PC-9 (cell line): ENCODE measurements around the gene SLC25A45. TPM values are rescaled to one million over a fixed set of nuclear protein-coding genes. Genes with fewer than 3 reads are reported as not detected.

Experiments
- BruUV-seq: library from RNA; stranded (reverse); fragments of 400-500 nt; replicated peaks from 2 replicates; lab custom pipeline; 2021; lab: Mats Ljungman, UMichigan
- CTCF ChIA-PET: fragments of 300-600 bp; sonication (Branson Sonifier 250); formaldehyde crosslinking; loops from one replicate; lab custom pipeline; 2022; ENCODE audit warnings: antibody characterized with exemption; lab: Charles Lee
- POLR2A ChIA-PET: fragments of 300-600 bp; sonication (Branson Sonifier 250); formaldehyde crosslinking; loops from one replicate; lab custom pipeline; 2022; ENCODE audit warnings: antibody characterized with exemption; ENCODE audit not compliant: unreplicated experiment; lab: Charles Lee
- DNase-seq, 2 experiments: peaks; one replicate each; pipeline versions ENCODE4 v3.0.0 to v3.0.0-alpha.2; 2015 to 2022; ENCODE audit warnings: mixed read lengths in 1 of 2
- H2AFZ ChIP-seq: fragments of 200-600 bp; sonication (generic); 2 replicates; pipeline ENCODE4 v1.8.1; 2017; ENCODE audit warnings: antibody characterized with exemption
- H3F3A ChIP-seq: fragments of 200-600 bp; sonication (generic); 2 replicates; pipeline ENCODE4 v1.8.1; 2017; ENCODE audit warnings: antibody characterized with exemption, mild to moderate bottlenecking, low read depth; ENCODE audit not compliant: insufficient read depth
- H3K27ac ChIP-seq: fragments of 200-600 bp; sonication (generic); 2 replicates; pipeline ENCODE4 v1.6.1; 2016; ENCODE audit warnings: mixed run types
- H3K27me3 ChIP-seq: fragments of 200-600 bp; sonication (generic); 2 replicates; pipeline ENCODE4 v1.6.1; 2016; ENCODE audit warnings: low read depth, mixed run types; ENCODE audit not compliant: insufficient read depth
- H3K36me3 ChIP-seq: fragments of 200-600 bp; sonication (generic); 2 replicates; pipeline ENCODE4 v1.6.1; 2016; ENCODE audit warnings: low read depth, mixed run types
- H3K4me1 ChIP-seq: fragments of 200-600 bp; sonication (generic); replicated peaks from 2 replicates; pipeline ENCODE4 v1.6.1; 2016; ENCODE audit warnings: mixed run types; ENCODE audit not compliant: insufficient read depth
- H3K4me2 ChIP-seq: fragments of 200-600 bp; sonication (generic); 2 replicates; pipeline ENCODE4 v1.6.1; 2017; ENCODE audit warnings: mixed run types
- H3K4me3 ChIP-seq: fragments of 200-600 bp; sonication (generic); 2 replicates; pipeline ENCODE4 v1.6.1; 2016; ENCODE audit warnings: mixed run types
- H3K79me2 ChIP-seq: fragments of 200-600 bp; sonication (generic); 2 replicates; pipeline ENCODE4 v1.6.1; 2017; ENCODE audit warnings: low read depth, mixed run types
- H3K9me2 ChIP-seq: fragments of 200-600 bp; sonication (generic); 2 replicates; pipeline ENCODE4 v1.8.1; 2017; ENCODE audit warnings: mild to moderate bottlenecking; ENCODE audit not compliant: insufficient read depth
- H3K9me3 ChIP-seq: fragments of 200-600 bp; sonication (generic); 2 replicates; pipeline ENCODE4 v1.8.1; 2016; ENCODE audit warnings: low read depth; ENCODE audit not compliant: insufficient read depth
- H4K20me1 ChIP-seq: fragments of 200-600 bp; sonication (generic); 2 replicates; pipeline ENCODE4 v1.8.1; 2017; ENCODE audit not compliant: insufficient read depth
- EZH2 ChIP-seq: fragments of 200-600 bp; sonication (generic); IDR thresholded peaks from 2 replicates; pipeline ENCODE4 v1.8.0; 2017; ENCODE audit warnings: antibody characterized with exemption, low read depth
- intact Hi-C: fragments of 100-400 bp; cut with micrococcal nuclease; formaldehyde crosslinking; loops from one replicate; pipeline ENCODE4 v1.10.0; 2022; ENCODE audit not compliant: unreplicated experiment
- total RNA-seq: library from RNA; stranded (reverse); gene quantifications from 2 replicates; pipeline ENCODE4 v1.2.3, GENCODE V29; 2021
- TF ChIP-seq, protein P1 (sequence below): fragments of 200-600 bp; sonication (generic); conservative IDR thresholded peaks from 2 replicates; pipeline ENCODE4 v1.6.1; 2017; ENCODE audit warnings: mixed run types, antibody characterized with exemption, mild to moderate bottlenecking, moderate library complexity

The SLC25A45 gene
- total RNA-seq, 1 experiment from 2014 or later, result 9.8 TPM

DNA sequence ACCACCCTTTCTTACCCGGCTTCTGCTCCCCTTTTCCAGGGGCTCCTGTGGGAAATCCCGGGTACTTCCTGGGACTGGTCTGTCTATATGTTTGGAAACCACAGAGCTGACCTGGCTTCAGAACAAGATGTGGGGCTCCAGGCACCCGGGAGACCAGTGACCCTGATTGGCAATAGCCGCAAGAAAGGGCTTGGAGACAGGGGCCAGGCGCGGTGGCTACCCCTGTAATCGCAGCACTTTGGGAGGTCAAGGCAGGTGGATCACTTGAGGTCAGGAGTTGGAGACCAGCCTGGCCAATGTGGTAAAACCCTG is 37.0 kb upstream of the SLC25A45 start:
- ChIA-PET POLR2A (interaction anchor here (0.6 to 3.2 kb wide), 17 partner anchors 17 to 481 kb away, joined by 3 to 97 read pairs (median 6); no protein-coding TSS in a partner anchor), CTCF (interaction anchor here (0.8 to 1.7 kb wide), 2 partner anchors 74 to 195 kb away, joined by 3 to 4 read pairs; no protein-coding TSS in a partner anchor)
- Histone ChIP-seq H3K36me3 (peaks cover 14% of the 10 kb centered on the region), H3F3A (peaks cover 65% of the 10 kb centered on the region), H3K4me2 (peak overlapping the region; percentile 99), H3K79me2 (peaks cover 53% of the 10 kb centered on the region), H2AFZ (no peak overlapping the region), H3K4me1 (peaks cover 57% of the 10 kb centered on the region), H3K9me3 (no peaks in the 10 kb centered on the region), H3K4me3 (peak overlapping the region; percentile 59), H4K20me1 (peaks cover 17% of the 10 kb centered on the region), H3K27me3 (no peaks in the 10 kb centered on the region), H3K27ac (peak overlapping the region; percentile 100), H3K9me2 (no peaks in the 10 kb centered on the region)
- intact Hi-C loops, result loop anchor here (2.0 to 5.0 kb wide), 2 partner anchors 13 to 142 kb away; no protein-coding TSS in a partner anchor
- BruUV-seq, result TSS peak; percentile 54
- TF ChIP-seq EZH2, result no peak
- TF ChIP-seq, protein P1, sequence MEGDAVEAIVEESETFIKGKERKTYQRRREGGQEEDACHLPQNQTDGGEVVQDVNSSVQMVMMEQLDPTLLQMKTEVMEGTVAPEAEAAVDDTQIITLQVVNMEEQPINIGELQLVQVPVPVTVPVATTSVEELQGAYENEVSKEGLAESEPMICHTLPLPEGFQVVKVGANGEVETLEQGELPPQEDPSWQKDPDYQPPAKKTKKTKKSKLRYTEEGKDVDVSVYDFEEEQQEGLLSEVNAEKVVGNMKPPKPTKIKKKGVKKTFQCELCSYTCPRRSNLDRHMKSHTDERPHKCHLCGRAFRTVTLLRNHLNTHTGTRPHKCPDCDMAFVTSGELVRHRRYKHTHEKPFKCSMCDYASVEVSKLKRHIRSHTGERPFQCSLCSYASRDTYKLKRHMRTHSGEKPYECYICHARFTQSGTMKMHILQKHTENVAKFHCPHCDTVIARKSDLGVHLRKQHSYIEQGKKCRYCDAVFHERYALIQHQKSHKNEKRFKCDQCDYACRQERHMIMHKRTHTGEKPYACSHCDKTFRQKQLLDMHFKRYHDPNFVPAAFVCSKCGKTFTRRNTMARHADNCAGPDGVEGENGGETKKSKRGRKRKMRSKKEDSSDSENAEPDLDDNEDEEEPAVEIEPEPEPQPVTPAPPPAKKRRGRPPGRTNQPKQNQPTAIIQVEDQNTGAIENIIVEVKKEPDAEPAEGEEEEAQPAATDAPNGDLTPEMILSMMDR, result no peak
- no peak for DNase-seq

DNA sequence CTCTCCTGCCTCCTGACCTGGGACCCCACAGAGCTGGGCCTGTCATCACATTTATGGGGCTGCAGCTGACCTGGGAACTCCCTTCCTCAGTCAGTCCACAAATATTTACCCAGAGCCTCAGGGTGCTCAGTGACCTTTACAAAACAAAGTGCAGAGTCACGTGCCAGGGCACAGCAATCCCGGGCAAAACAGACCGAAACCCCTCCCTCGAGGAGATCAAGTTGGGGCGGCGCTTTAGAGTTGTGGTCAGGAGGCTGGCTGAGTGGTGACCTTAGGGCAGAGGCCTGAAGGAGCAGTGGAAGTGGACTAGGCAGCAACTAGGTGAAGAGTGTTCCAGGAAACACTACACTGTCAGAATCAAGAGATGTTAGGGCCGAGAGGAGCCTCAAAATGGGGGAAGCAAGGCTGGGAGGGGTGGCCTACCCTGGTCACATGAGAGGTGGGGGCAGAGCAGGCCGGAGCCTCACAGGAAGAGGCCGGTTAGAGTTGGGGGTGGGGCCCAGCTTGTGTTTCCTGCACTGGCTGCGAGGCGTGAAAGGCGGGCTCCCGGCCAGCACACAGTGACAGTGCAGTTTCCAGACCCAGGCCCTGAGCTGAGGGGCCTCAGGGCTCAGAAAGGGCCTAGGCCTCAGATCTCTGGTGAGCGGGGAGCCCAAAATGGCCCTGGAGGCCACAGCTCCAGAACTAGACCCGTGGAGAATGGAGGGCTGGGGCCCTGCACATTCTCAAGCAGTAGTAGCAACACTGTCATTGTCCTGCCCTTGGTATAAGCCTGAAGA is 36.4 kb upstream of the SLC25A45 start:
- peaks cover 59% of the 10 kb centered on the region for H3F3A ChIP-seq
- H3K36me3 ChIP-seq, result peaks cover 9% of the 10 kb centered on the region
- H4K20me1 ChIP-seq, result peaks cover 12% of the 10 kb centered on the region
- peaks cover 57% of the 10 kb centered on the region for H3K4me1 ChIP-seq
- peak overlapping the region; percentile 59 for H3K4me3 ChIP-seq
- BruUV-seq, result no TSS peak
- CTCF ChIA-PET, result interaction anchor here (0.5 to 1.7 kb wide), 3 partner anchors 74 to 196 kb away, joined by 3 to 17 read pairs (median 4); no protein-coding TSS in a partner anchor
- H3K27me3 ChIP-seq, result no peaks in the 10 kb centered on the region
- no peaks in the 10 kb centered on the region for H3K9me2 ChIP-seq
- H3K9me3 ChIP-seq, result no peaks in the 10 kb centered on the region
- TF ChIP-seq, protein P1, result no peak
- TF ChIP-seq EZH2, result no peak
- peak; percentile 98 to 99 for DNase-seq
- intact Hi-C loops, result loop anchor here (1.0 to 5.0 kb wide), 5 partner anchors 14 to 142 kb away; no protein-coding TSS in a partner anchor
- H3K4me2 ChIP-seq, result peak overlapping the region; percentile 99
- H2AFZ ChIP-seq, result no peak overlapping the region
- POLR2A ChIA-PET, result interaction anchor here (0.6 to 3.2 kb wide), 21 partner anchors 12 to 494 kb away, joined by 3 to 97 read pairs (median 5); partner anchors contain the start of genes MALAT1, PCNX3 and PPP2R5B
- peak overlapping the region; percentile 100 for H3K27ac ChIP-seq
- H3K79me2 ChIP-seq, result peaks cover 48% of the 10 kb centered on the region

DNA sequence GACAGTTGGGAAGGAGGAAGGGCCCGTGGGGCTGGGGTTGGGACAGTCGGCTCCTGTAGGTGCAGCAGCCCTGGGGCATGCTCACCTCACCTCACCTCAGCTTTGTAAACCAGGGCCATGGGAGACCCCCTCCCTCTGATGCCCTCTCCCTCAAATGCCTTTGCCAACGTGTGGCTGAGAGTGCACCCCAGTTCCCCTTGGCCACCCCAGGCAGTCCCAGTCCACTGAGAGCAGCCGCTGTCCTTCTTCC is 35.9 kb upstream of the SLC25A45 start:
- Histone ChIP-seq H3K9me3 (no peaks in the 10 kb centered on the region), H3F3A (peaks cover 54% of the 10 kb centered on the region), H3K4me2 (peak overlapping the region; percentile 99), H4K20me1 (peaks cover 7% of the 10 kb centered on the region), H3K4me3 (peak overlapping the region; percentile 32; the same call in 1 of the 2 replicates), H3K27me3 (no peaks in the 10 kb centered on the region), H3K4me1 (peaks cover 57% of the 10 kb centered on the region), H3K36me3 (peaks cover 4% of the 10 kb centered on the region; the same call in 1 of the 2 replicates), H3K9me2 (no peaks in the 10 kb centered on the region), H2AFZ (no peak overlapping the region), H3K27ac (peak overlapping the region; percentile 100), H3K79me2 (peaks cover 43% of the 10 kb centered on the region)
- CTCF ChIA-PET, result interaction anchor here (0.5 to 1.7 kb wide), 4 partner anchors 74 to 196 kb away, joined by 3 to 17 read pairs (median 6); no protein-coding TSS in a partner anchor
- intact Hi-C loops, result loop anchor here (1.0 to 5.0 kb wide), 5 partner anchors 14 to 141 kb away; no protein-coding TSS in a partner anchor
- POLR2A ChIA-PET, result interaction anchor here (0.6 to 3.2 kb wide), 10 partner anchors 18 to 90 kb away, joined by 4 to 97 read pairs (median 6); partner anchors contain the start of gene MALAT1
- TF ChIP-seq, protein P1, result no peak
- no peak for TF ChIP-seq EZH2
- no TSS peak for BruUV-seq
- DNase-seq, result no peak
